ENCODE data around the gene GLB1L. TPM values are rescaled to one million over a fixed set of nuclear protein-coding genes. Genes with fewer than 3 reads are reported as not detected.
A peak's percentile ranks its signal among the peaks of the same experiment; 100 is the strongest.
"Not testable (repeated sequence)": the region's sequence is repeated elsewhere in the genome, so short reads cannot be mapped to it uniquely, and the experiment has no call there.

Gene GLB1L
- total RNA-seq, 1 donor from 2014 or later = 1.4 TPM

GRCh38 chr2:219261024-219261855, 16.0 kb upstream of the GLB1L start:
- intact Hi-C loops (cut with DNase I) = no loop called here
- DNase-seq (no peak), ATAC-seq (ENCODE audit: poor library complexity) (no peak)

GRCh38 chr2:219258942-219259341, 13.7 kb upstream of the GLB1L start:
- ATAC-seq (ENCODE audit: poor library complexity); DNase-seq; intact Hi-C loops (cut with DNase I): not testable (repeated sequence)

GRCh38 chr2:219254590-219255201, 9.5 kb upstream of the GLB1L start:
- intact Hi-C loops (cut with DNase I) = no loop called here
- no peak for DNase-seq
- ATAC-seq (ENCODE audit: poor library complexity) = peak; percentile 20

GRCh38 chr2:219253753-219254589, 8.7 kb upstream of the GLB1L start, which contains the start of gene TUBA4A:
Gene TUBA4A (minus strand): TSS chr2:219253918. CDS start chr2:219253858, 60 bp downstream.
- peak; percentile 95 for ATAC-seq (ENCODE audit: poor library complexity)
- intact Hi-C loops (cut with DNase I) = no loop called here
- peak; percentile 92 for DNase-seq

GRCh38 chr2:219252900-219253752, 7.9 kb upstream of the GLB1L start, which contains the start of gene TUBA4B:
Gene TUBA4B (plus strand): TSS chr2:219253243. CDS start chr2:219253408, 165 bp downstream.
- ATAC-seq (ENCODE audit: poor library complexity) = peak; percentile 52
- peak; percentile 56 for DNase-seq
- intact Hi-C loops (cut with DNase I) = no loop called here

- intact Hi-C loops (cut with DNase I) = no loop called here
- DNase-seq (no peak), ATAC-seq (ENCODE audit: poor library complexity) (no peak)
Observed at GRCh38 chr2:219252570-219252899, 7.3 kb upstream of the GLB1L start.

GRCh38 chr2:219252084-219252483, 6.8 kb upstream of the GLB1L start:
- ATAC-seq (ENCODE audit: poor library complexity) = no peak
- intact Hi-C loops (cut with DNase I) = no loop called here
- DNase-seq = no peak

- DNase-seq (no peak), ATAC-seq (ENCODE audit: poor library complexity) (no peak)
- intact Hi-C loops (cut with DNase I) = no loop called here
Observed at GRCh38 chr2:219251656-219252055, 6.4 kb upstream of the GLB1L start.

- DNase-seq = no peak
- intact Hi-C loops (cut with DNase I) = no loop called here
- no peak for ATAC-seq (ENCODE audit: poor library complexity)
Observed at GRCh38 chr2:219250049-219250781, 5.0 kb upstream of the GLB1L start.

- DNase-seq = peak; percentile 81
- ATAC-seq (ENCODE audit: poor library complexity) = peak; percentile 42
- intact Hi-C loops (cut with DNase I) = no loop called here
Observed at GRCh38 chr2:219249203-219249980, 4.1 kb upstream of the GLB1L start.

GRCh38 chr2:219248845-219249202, 3.6 kb upstream of the GLB1L start:
- ATAC-seq (ENCODE audit: poor library complexity) (no peak), DNase-seq (no peak)
- intact Hi-C loops (cut with DNase I) = no loop called here

- intact Hi-C loops (cut with DNase I) = no loop called here
- DNase-seq (no peak), ATAC-seq (ENCODE audit: poor library complexity) (no peak)
Observed at GRCh38 chr2:219247678-219248642, 2.7 kb upstream of the GLB1L start.

GRCh38 chr2:219246559-219246958, 1.3 kb upstream of the GLB1L start:
- no peak for ATAC-seq (ENCODE audit: poor library complexity)
- DNase-seq = no peak
- intact Hi-C loops (cut with DNase I) = no loop called here

- ATAC-seq (ENCODE audit: poor library complexity) = no peak
- intact Hi-C loops (cut with DNase I) = no loop called here
- DNase-seq = no peak
Observed at GRCh38 chr2:219245899-219246230, 621 bp upstream of the GLB1L start.

- ATAC-seq (ENCODE audit: poor library complexity) (no peak), DNase-seq (no peak)
- intact Hi-C loops (cut with DNase I) = no loop called here
Observed at GRCh38 chr2:219244789-219245147, 476 bp downstream of the GLB1L start.

GRCh38 chr2:219243291-219243761, 1.9 kb downstream of the GLB1L start:
- intact Hi-C loops (cut with DNase I) = no loop called here
- ATAC-seq (ENCODE audit: poor library complexity) (no peak), DNase-seq (peak; percentile 60)

All from Right ventricle myocardium superior (tissue), 1 donor.